Prostate gland (tissue), 2 donors: ENCODE data around the gene FAM204A. TPM values are rescaled to one million over a fixed set of nuclear protein-coding genes. Genes with fewer than 3 reads are reported as not detected.

Experiments used
- DNase-seq: peaks from one replicate; pipeline ENCODE4 v3.0.0-alpha.2; 2019; ENCODE audit warnings: low spot score
- H3K27ac ChIP-seq, 2 donors: fragments of 200-600 bp; sonication (generic); 2 replicates each; pipeline ENCODE4 v1.5.1; 2017 to 2019
- H3K27me3 ChIP-seq: fragments of 200-600 bp; sonication (generic); replicated peaks from 2 replicates; pipeline ENCODE4 v1.5.1; 2019; ENCODE audit not compliant: insufficient read depth
- H3K36me3 ChIP-seq, 2 donors: fragments of 200-600 bp; sonication (generic); 1 replicate in 1 of 2; 2 replicates in 1 of 2; pipeline versions ENCODE4 v1.5.1 to v1.8.1; 2017 to 2019
- H3K4me1 ChIP-seq: fragments of 200-600 bp; sonication (generic); replicated peaks from 2 replicates; pipeline ENCODE4 v1.5.1; 2019
- H3K4me3 ChIP-seq, 2 donors: fragments of 200-600 bp; sonication (generic); 2 replicates each; pipeline ENCODE4 v1.5.1; 2017 to 2019
- H3K9me3 ChIP-seq: fragments of 200-600 bp; sonication (generic); 2 replicates; pipeline ENCODE4 v1.5.1; 2017
- CTCF ChIP-seq, 4 experiments: fragments of 200-600 bp in 2 of 4; fragments of 450-650 bp in 2 of 4; sonication (generic) in 2 of 4; IDR thresholded peaks; 1 replicate in 3 of 4; 2 replicates in 1 of 4; pipeline ENCODE4 v1.5.1; 2016 to 2019; ENCODE audit warnings: antibody characterized with exemption in 4 of 4, mild to moderate bottlenecking in 2 of 4, moderate library complexity in 2 of 4
- POLR2A ChIP-seq: fragments of 450-650 bp; IDR thresholded peaks from one replicate; pipeline ENCODE4 v1.6.1; 2016; ENCODE audit warnings: antibody characterized with exemption, mild to moderate bottlenecking
- POLR2AphosphoS5 ChIP-seq: sonication (generic); formaldehyde crosslinking; IDR thresholded peaks from one replicate; pipeline ENCODE4 v1.6.1; 2017; ENCODE audit warnings: antibody characterized with exemption
- WGBS: methylation state at CpG from one replicate; pipeline ENCODE4 v1.1.5; 2018; 5-methylcytosine and 5-hydroxymethylcytosine counted together
- intact Hi-C: fragments of 100-400 bp; cut with DNase I; formaldehyde crosslinking; loops from one replicate; pipeline ENCODE4 v1.14.2; 2022
- total RNA-seq, 2 donors: library from RNA; depleted of rRNA; stranded (reverse); fragments of >200 nt; gene quantifications; one replicate each; pipeline ENCODE4 v1.1.0, GENCODE V29; 2016

The FAM204A gene
- total RNA-seq, 2 donors from 2014 or later: 35.8 to 57.2 TPM

DNA sequence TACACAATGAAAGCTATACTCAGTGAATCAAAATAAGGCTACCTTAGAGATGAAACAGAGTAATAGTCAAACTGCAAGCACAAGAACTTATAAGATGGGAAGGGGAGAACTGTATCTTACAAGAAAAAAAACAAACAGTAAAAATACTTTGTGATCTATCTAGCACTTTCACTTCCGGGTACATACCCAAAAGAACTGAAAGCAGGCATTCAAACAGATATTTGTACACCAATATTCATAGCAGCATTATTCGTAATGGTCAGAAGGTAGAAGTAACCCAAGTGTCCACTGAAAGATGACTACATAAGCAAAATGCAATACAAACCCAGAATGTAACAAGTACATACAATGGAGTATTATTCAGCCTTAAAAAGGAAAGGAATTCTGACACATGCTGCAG, 18.0 kb downstream of the FAM204A start:
- H3K27me3 ChIP-seq: no peaks in the 10 kb centered on the region
- no peaks in the 10 kb centered on the region for H3K4me1 ChIP-seq
- H3K36me3 ChIP-seq: peaks cover 0 to 6% of the 10 kb centered on the region in 2 donors
- no peak for TF ChIP-seq POLR2A
- TF ChIP-seq POLR2AphosphoS5: no peak
- no peak for TF ChIP-seq CTCF (IDR thresholded peaks at IDR 0.05)
- no peaks in the 10 kb centered on the region for H3K9me3 ChIP-seq
- WGBS: 96% methylated on average over 2 of the region's 2 CpGs
- intact Hi-C loops: no loop called here
- no peak overlapping the region for H3K27ac ChIP-seq
- H3K4me3 ChIP-seq: no peak overlapping the region
- no peak for DNase-seq

- H3K4me3 ChIP-seq: no peak overlapping the region
- H3K4me1 ChIP-seq: no peaks in the 10 kb centered on the region
- DNase-seq: no peak
- no peaks in the 10 kb centered on the region for H3K9me3 ChIP-seq
- intact Hi-C loops: no loop called here
- TF ChIP-seq CTCF (IDR thresholded peaks at IDR 0.05) (no peak), POLR2A (no peak), POLR2AphosphoS5 (no peak)
- WGBS: 70% methylated on average over 6 of the region's 6 CpGs
- no peaks in the 10 kb centered on the region for H3K27me3 ChIP-seq
- peaks cover 0 to 6% of the 10 kb centered on the region in 2 donors for H3K36me3 ChIP-seq
- H3K27ac ChIP-seq: no peak overlapping the region
These were observed 20.2 kb downstream of the FAM204A start for GRCh38 chr10:118321724-118322575.

DNA sequence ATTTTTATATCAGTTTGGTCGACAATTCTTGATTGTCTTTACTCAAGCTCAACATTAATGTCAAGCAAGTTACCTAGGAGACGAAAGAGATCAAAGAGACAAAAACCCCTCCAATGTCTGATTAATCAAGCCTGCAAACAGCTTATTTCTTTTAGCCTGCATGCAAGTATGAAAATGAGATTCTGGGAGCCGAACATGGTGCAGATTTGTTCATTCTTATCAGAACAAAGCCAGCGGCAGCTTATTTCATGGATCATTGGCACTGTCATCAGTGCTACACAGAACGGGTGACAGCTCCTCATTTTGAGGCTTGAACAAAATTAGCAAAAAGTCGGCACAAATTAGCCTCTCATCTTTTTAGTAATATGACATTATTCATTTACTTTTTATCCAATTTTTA, 26.5 kb downstream of the FAM204A start:
- no peaks in the 10 kb centered on the region for H3K36me3 ChIP-seq
- H3K4me1 ChIP-seq: no peaks in the 10 kb centered on the region
- WGBS: 65% methylated on average over 6 of the region's 6 CpGs
- TF ChIP-seq POLR2A (no peak), CTCF (IDR thresholded peaks at IDR 0.05) (no peak), POLR2AphosphoS5 (no peak)
- no peaks in the 10 kb centered on the region for H3K27me3 ChIP-seq
- no peak for DNase-seq
- H3K4me3 ChIP-seq: no peak overlapping the region
- H3K9me3 ChIP-seq: no peaks in the 10 kb centered on the region
- intact Hi-C loops: no loop called here
- H3K27ac ChIP-seq: no peak overlapping the region

DNA sequence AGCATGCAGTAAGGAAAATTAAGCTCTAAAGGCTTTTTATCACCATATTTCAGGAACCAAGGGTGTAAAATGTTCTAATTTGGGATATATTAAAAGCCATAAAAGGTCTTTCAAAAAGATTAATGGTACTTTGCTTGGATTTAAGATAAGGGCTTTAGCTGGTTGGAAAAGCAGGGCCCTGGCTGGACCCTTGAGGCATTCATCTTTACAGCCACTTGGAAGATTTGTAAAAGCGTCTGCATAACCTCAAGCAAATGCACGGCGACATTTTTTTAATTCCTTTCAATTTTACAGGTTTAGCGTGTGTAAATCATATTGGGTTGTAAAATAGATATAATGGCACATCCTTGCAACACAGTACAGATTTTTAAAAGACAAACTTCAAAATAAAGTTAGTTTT, 27.2 kb downstream of the FAM204A start:
- intact Hi-C loops: no loop called here
- no peak overlapping the region for H3K4me3 ChIP-seq
- WGBS: 65% methylated on average over 4 of the region's 4 CpGs

More for the DNA sequence above, 27.2 kb downstream of the FAM204A start:
- H3K36me3 ChIP-seq: no peaks in the 10 kb centered on the region
- no peaks in the 10 kb centered on the region for H3K4me1 ChIP-seq
- no peaks in the 10 kb centered on the region for H3K9me3 ChIP-seq
- no peak overlapping the region for H3K27ac ChIP-seq
- TF ChIP-seq POLR2A (no peak), CTCF (IDR thresholded peaks at IDR 0.05) (no peak), POLR2AphosphoS5 (no peak)
- no peak for DNase-seq
- H3K27me3 ChIP-seq: no peaks in the 10 kb centered on the region
